AG04450 (cell line): ENCODE results near the gene ANGPTL4. TPM values are rescaled to one million over a fixed set of nuclear protein-coding genes. Genes with fewer than 3 reads are reported as not detected.

ENCODE experiments used
- CTCF ChIA-PET: fragments of 300-600, 350-600 bp; formaldehyde crosslinking; extraction: SDS; loops from one replicate; lab custom pipeline; 2022; ENCODE audit warnings: antibody characterized with exemption, inconsistent platforms; lab: Charles Lee
- POLR2A ChIA-PET: fragments of 350-600 bp; formaldehyde crosslinking; extraction: SDS; loops from one replicate; lab custom pipeline; 2021; ENCODE audit warnings: antibody characterized with exemption, inconsistent platforms; lab: Yijun Ruan, JAX
- DNase-seq: peaks from one replicate; pipeline ENCODE4 v3.0.0-alpha.2; 2011; ENCODE audit warnings: low read depth, low spot score
- H3K27ac ChIP-seq: one replicate; pipeline ENCODE4 v1.5.1; 2012; ENCODE audit warnings: low read depth, low read length, control low read depth
- H3K27me3 ChIP-seq: one replicate; pipeline ENCODE4 v1.6.0; 2012; ENCODE audit warnings: low read length; ENCODE audit not compliant: control insufficient read depth, insufficient read depth
- H3K4me3 ChIP-seq: 2 replicates; pipeline ENCODE4 v1.5.1; 2011; ENCODE audit warnings: mild to moderate bottlenecking, low read depth, low read length, control low read depth
- H3K9me3 ChIP-seq: 2 replicates; pipeline ENCODE4 v1.5.1; 2012; ENCODE audit warnings: low read length; ENCODE audit not compliant: control insufficient read depth, insufficient read depth
- polyA plus RNA-seq: library from polyadenylated mRNA; depleted of rRNA; stranded (reverse); fragments of >200 nt; gene quantifications from 2 replicates; pipeline ENCODE4 v1.2.3, GENCODE V29; 2011
- TF ChIP-seq, protein P1 (sequence below): IDR thresholded peaks from 2 replicates; pipeline ENCODE4 v1.5.1; 2011; ENCODE audit warnings: low read depth, low read length, control low read depth, inconsistent platforms

The ANGPTL4 gene
- polyA plus RNA-seq, 1 experiment = 1.3 TPM

DNA sequence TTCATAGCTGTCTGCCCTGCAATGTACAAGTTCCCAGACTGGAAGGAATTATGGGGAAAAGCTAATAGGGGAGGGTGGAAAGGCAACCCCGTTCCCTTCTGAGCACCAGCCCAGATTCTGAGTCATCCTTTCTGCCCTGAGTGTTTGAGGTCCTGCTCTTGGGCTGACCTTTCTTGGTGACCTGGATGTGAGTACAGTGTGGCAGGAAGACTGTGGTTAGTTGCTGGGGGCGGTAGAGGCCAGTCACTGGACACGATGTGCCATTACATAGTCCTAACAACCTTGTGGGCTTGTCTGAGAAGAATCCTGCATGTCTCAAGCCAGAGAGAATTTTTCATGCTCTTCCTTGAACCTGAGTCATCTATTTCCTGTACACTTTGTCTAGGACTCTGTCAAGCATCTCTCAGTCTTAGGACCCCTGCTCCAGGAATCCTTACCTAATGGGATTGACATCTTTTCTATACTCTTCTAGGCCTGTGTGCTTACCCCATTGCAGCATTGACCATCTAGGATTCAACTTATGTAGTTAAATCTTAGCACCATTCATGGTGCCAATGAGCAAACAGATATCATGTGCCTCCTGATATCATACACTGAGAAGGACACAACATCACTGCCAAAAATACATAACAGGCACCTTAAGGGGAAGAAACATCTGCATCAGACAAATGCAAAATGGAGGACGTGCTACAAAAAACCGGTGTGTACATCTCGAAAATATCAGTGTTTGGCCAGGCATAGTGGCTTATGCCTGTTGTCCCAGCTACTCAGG, 8.1 kb upstream of the ANGPTL4 start:
- TF ChIP-seq, protein P1, sequence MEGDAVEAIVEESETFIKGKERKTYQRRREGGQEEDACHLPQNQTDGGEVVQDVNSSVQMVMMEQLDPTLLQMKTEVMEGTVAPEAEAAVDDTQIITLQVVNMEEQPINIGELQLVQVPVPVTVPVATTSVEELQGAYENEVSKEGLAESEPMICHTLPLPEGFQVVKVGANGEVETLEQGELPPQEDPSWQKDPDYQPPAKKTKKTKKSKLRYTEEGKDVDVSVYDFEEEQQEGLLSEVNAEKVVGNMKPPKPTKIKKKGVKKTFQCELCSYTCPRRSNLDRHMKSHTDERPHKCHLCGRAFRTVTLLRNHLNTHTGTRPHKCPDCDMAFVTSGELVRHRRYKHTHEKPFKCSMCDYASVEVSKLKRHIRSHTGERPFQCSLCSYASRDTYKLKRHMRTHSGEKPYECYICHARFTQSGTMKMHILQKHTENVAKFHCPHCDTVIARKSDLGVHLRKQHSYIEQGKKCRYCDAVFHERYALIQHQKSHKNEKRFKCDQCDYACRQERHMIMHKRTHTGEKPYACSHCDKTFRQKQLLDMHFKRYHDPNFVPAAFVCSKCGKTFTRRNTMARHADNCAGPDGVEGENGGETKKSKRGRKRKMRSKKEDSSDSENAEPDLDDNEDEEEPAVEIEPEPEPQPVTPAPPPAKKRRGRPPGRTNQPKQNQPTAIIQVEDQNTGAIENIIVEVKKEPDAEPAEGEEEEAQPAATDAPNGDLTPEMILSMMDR = no peak
- Histone ChIP-seq H3K4me3 (no peak overlapping the region), H3K27ac (peak overlapping the region; percentile 34), H3K9me3 (peaks cover 6% of the 10 kb centered on the region; the same call in 1 of the 2 replicates), H3K27me3 (no peaks in the 10 kb centered on the region)
- no peak for DNase-seq
- ChIA-PET CTCF (interaction anchor here (1.0 to 4.9 kb wide), 8 partner anchors 8 to 225 kb away, joined by 4 to 53 read pairs (median 11); partner anchors contain the start of genes MARCHF2 and RAB11B), POLR2A (interaction anchor here (0.6 to 1.6 kb wide), 4 partner anchors 9 to 69 kb away, joined by 4 to 9 read pairs (median 8); partner anchors contain the start of genes ANGPTL4 and RAB11B)

DNA sequence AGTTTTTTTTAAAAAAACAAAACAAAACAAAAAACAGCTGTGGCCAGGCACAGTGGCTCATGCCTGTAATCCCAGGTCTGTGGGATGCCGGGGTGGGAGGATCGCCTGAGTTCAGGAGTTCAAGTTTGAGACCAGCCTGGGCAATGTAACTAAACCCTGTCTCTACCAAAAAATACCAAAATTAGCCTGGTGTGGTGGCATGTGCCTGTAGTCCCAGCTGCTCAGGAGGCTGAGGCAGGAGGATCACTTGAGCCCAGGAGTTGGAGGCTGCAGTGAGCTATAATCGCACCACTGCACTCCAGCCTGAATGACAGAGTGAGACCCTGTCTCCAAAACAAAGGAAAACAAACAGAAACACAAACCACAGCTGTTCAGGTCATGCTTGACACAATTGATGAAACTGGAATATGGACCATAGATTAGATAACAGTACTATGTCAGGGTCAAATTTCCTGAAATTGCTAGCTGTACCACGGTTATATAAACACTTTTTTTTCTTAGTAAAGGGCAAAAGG, 6.9 kb upstream of the ANGPTL4 start:
- CTCF ChIA-PET = interaction anchor here (0.7 to 1.6 kb wide), 4 partner anchors 9 to 354 kb away, joined by 3 to 5 read pairs (median 4); partner anchors contain the start of gene MARCHF2
- TF ChIP-seq, protein P1 = no peak
- no peaks in the 10 kb centered on the region for H3K27me3 ChIP-seq
- no peak overlapping the region for H3K4me3 ChIP-seq
- peaks cover 6% of the 10 kb centered on the region; the same call in 1 of the 2 replicates for H3K9me3 ChIP-seq
- POLR2A ChIA-PET = interaction anchor here (0.6 kb wide), 1 partner anchor 157 kb away, joined by 3 read pairs; the partner anchor contains the start of gene ZNF414
- no peak for DNase-seq
- H3K27ac ChIP-seq = no peak overlapping the region

- DNase-seq = no peak
- ChIA-PET CTCF (interaction anchor here (0.6 to 0.9 kb wide), 3 partner anchors 53 to 222 kb away, joined by 3 to 5 read pairs (median 3); no protein-coding TSS in a partner anchor), POLR2A (interaction anchor here (0.9 kb wide), 1 partner anchor 31 kb away, joined by 4 read pairs; the partner anchor contains the start of gene RAB11B)
- TF ChIP-seq, protein P1 = no peak
- no peak overlapping the region for H3K4me3 ChIP-seq
- no peak overlapping the region for H3K27ac ChIP-seq
- no peaks in the 10 kb centered on the region for H3K27me3 ChIP-seq
- peaks cover 6% of the 10 kb centered on the region; the same call in 1 of the 2 replicates for H3K9me3 ChIP-seq
These were observed 5.0 kb upstream of the ANGPTL4 start for GRCh38 chr19:8358948-8359347.

DNA sequence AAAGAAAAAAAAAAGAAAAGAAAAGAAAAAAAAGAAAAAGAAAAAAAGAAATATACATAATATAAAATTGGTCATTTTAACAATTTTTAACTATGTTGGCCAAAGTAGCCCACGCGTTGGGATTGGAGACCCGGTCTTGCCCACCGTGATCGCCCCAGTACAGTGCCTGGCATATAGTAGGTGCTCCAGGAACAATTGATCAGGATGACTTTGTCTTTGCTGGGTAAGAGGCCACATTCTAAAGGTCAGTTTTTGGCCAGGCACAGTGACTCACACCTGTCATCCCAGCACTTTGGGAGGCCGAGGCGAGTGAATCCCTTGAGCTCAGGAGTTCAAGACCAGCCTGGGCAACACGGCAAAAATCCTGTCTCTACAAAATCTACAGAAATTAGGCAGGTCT, 3.8 kb upstream of the ANGPTL4 start:
- ChIA-PET POLR2A (interaction anchor here (1.0 kb wide), 1 partner anchor 39 kb away, joined by 3 read pairs; no protein-coding TSS in a partner anchor), CTCF (interaction anchor here (0.5 to 1.0 kb wide), 2 partner anchors 18 to 53 kb away, joined by 3 read pairs; partner anchors contain the start of gene MARCHF2)
- no peaks in the 10 kb centered on the region for H3K27me3 ChIP-seq
- H3K4me3 ChIP-seq = no peak overlapping the region
- TF ChIP-seq, protein P1 = no peak
- DNase-seq = no peak
- peaks cover 6% of the 10 kb centered on the region; the same call in 1 of the 2 replicates for H3K9me3 ChIP-seq
- H3K27ac ChIP-seq = no peak overlapping the region
